22Rv1 (cell line): ENCODE measurements around the gene HNRNPH2.

Experiments
- CTCF ChIP-seq: fragments of 450-650 bp; IDR thresholded peaks from 2 replicates; pipeline ENCODE4 v1.5.1; 2017; ENCODE audit warnings: mild to moderate bottlenecking
- ZFX ChIP-seq: fragments of 450-650 bp; IDR thresholded peaks from 2 replicates; pipeline ENCODE4 v1.6.1; 2017; ENCODE audit warnings: antibody characterized with exemption, borderline replicate concordance

GRCh38 chrX:101397779-101398178, 10.2 kb upstream of the HNRNPH2 start:
- TF ChIP-seq CTCF (no peak), ZFX (no peak)
